LNCAP (cell line): ENCODE measurements around the gene SLC25A47.

Experiments used
- TF ChIP-seq, protein P1 (sequence below): fragments of 450-650 bp; IDR thresholded peaks from 2 replicates; pipeline ENCODE4 v1.5.1; 2017; ENCODE audit warnings: mild to moderate bottlenecking

SLC25A47 gene

DNA sequence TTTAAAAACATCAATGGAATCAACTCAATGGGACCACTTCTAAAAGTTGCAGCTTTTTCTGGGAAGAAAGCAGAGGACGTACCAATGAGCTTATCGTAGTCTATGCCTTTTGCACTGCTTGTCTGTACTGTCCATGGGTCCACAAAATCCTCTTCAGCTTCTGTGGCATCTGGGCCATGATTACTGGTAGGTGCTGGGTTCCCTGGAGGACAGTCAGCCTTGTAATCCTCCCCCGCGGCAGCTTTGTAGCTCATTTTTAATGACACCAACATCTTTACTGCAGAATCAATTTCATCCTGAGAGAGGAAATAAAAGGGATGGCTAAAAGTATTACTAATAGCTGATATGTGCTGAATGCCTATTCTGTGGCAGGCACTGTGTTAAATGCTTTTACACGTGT lies 38.5 kb downstream of the SLC25A47 start:
- TF ChIP-seq, protein P1, sequence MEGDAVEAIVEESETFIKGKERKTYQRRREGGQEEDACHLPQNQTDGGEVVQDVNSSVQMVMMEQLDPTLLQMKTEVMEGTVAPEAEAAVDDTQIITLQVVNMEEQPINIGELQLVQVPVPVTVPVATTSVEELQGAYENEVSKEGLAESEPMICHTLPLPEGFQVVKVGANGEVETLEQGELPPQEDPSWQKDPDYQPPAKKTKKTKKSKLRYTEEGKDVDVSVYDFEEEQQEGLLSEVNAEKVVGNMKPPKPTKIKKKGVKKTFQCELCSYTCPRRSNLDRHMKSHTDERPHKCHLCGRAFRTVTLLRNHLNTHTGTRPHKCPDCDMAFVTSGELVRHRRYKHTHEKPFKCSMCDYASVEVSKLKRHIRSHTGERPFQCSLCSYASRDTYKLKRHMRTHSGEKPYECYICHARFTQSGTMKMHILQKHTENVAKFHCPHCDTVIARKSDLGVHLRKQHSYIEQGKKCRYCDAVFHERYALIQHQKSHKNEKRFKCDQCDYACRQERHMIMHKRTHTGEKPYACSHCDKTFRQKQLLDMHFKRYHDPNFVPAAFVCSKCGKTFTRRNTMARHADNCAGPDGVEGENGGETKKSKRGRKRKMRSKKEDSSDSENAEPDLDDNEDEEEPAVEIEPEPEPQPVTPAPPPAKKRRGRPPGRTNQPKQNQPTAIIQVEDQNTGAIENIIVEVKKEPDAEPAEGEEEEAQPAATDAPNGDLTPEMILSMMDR: no peak

DNA sequence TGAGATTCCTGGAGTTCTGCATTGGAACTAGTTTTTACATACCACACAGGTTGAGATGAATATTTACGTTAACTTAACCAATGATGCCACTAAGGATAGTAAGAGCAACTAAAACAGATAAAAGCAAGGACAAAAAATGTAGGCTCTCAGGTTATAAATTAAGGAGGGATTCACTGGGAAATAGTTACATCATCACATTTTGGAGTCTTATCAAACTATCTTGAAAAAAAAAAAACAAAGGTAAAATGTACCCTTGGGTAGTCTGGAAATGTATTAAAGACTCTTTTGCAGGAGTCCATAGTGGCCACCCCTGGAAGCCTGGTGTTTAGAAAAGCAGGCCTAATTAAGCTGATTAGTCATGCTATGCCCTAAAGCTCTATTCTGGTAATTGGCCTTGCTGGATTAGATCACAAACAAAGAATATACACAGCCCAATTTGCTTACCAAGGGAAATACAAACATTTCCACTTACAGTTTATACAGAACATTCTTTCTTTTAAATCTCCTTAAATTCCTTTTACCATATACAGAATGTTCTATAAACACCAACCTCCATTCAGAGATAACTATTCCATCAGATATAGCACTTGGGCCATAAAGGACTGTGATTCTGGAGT lies 39.3 kb downstream of the SLC25A47 start:
- TF ChIP-seq, protein P1: no peak

- TF ChIP-seq, protein P1: no peak
Observed at GRCh38 chr14:100363053-100363452, 39.9 kb downstream of the SLC25A47 start.

GRCh38 chr14:100364403-100364802 lies 41.3 kb downstream of the SLC25A47 start:
- TF ChIP-seq, protein P1: no peak

GRCh38 chr14:100365741-100366140 lies 42.6 kb downstream of the SLC25A47 start:
- TF ChIP-seq, protein P1: no peak

- TF ChIP-seq, protein P1: no peak
Observed at GRCh38 chr14:100369019-100369418, 45.9 kb downstream of the SLC25A47 start.

- TF ChIP-seq, protein P1: no peak
Observed at GRCh38 chr14:100370003-100370402, 46.9 kb downstream of the SLC25A47 start.

DNA sequence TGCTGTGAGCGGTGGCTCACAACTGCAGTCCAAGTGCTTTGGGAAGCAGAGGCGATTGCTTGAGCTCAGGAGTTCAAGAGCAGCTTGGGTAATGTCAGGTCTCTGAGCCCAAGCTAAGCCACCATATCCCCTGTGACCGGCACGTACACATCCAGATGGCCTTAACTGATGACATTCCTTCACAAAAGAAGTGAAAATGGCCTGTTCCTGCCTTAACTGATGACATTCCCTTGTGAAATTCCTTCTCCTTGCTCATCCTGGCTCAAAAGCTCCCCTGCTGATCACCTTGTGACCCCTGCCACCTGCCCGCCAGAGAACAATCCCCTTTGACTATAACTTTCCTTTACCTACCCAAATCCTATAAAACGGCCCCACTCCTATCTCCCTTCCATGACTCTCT lies 48.6 kb downstream of the SLC25A47 start:
- TF ChIP-seq, protein P1: no peak
